ENCODE results near the gene CHCHD10.

Gene CHCHD10

DNA sequence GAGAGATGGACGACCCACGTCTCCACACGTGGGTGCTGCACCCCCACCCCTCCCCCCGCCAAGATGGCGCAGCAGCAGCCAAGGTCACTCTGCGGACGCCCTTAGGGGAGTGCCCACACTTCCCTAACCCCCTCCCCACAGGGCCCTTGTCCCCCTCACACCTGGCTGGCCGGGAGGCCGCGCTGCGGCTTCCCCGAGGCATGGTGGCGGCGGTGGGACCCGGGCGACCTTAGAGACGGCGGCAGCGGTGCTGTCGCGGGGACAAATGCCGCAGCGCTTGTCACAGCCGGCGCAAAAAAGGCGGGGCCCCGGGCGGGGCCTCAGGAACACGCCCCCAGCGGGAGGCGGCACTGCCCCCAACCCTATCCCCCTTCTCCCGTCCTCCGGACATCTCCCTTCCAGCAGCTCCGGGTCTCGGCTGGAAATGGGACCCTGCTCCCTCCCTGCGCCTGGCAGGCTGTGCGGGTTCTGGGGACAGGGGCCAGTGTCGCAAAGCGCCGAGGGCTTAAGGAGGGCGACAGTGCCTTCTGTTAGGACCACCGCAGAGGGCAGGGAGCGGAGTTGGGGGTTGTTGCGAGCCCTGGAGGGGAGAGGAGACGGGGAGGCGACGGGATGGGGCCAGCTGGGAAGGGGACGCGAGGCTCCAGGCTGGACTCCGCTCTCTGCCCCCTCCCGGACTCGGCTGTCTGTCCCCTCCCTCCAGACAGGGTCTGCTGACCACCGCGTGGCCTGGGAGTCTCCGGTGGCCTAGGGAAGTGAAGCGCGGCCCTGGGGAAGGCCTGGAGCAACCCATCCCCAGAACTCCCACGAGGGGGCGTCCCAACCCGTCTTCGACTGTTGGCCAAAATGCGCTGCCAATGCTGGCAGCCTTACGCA is at the start of gene CHCHD10:
CHCHD10 (minus strand) TSS at position 300 of the 876 bp plus-strand sequence; CDS start at position 202, 98 bp downstream.
- DNase-seq, result no peak

DNA sequence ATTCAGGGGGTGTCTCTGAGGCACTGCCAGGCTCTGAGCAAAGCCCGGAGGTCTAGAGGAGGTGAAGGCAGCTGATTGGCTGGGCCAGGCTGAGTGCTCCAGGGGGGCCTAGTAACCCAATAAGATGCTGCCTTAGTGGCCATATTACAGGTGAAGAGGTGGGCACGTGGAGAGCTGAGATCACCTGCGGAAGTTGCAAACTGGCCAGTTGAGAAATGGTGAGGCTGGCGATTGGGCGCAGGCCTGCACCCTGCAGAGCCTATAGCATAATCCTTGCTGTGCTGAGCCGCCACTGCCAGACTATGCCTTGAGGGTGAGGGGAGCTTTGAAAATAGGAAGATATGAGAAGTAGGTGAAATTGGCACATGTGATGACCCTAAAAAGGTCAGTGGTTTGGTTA is 49.4 kb upstream of the CHCHD10 start:
- DNase-seq, result no peak

DNA sequence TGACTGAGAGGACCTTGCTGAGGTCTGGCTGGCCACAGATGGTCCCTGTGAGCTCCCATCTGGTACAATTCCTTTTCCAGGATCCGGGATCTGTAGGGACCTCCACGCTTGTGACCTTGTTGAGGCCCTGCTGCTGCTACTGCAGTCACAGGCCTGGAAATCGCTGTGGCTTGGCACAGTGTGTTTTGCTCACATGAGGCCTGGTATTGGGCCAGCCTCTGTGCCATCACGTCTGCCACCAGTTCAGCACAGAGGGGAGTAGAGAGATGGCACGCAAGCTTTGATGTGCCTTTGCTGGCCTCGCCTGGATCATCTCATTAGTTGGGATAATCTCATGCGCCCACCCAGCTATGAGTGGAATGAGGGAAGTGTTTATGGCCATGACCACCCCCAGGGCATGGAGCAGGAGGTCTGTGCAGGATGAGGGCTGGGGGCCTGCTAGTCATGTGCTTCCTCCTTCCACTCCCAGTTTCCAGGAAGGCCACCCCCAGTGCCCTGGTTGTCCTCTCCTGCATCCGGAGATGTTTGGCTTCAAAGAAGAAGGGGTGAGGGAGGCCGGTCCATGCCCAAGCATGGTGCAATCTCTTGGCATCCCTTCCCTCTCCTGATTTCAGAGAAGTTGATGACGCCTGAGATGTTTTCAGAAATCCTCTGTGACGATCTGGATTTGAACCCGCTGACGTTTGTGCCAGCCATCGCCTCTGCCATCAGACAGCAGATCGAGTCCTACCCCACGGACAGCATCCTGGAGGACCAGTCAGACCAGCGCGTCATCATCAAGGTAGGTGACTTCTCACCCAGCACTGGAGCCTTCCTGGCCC is 48.6 kb upstream of the CHCHD10 start:
- no peak for DNase-seq

DNA sequence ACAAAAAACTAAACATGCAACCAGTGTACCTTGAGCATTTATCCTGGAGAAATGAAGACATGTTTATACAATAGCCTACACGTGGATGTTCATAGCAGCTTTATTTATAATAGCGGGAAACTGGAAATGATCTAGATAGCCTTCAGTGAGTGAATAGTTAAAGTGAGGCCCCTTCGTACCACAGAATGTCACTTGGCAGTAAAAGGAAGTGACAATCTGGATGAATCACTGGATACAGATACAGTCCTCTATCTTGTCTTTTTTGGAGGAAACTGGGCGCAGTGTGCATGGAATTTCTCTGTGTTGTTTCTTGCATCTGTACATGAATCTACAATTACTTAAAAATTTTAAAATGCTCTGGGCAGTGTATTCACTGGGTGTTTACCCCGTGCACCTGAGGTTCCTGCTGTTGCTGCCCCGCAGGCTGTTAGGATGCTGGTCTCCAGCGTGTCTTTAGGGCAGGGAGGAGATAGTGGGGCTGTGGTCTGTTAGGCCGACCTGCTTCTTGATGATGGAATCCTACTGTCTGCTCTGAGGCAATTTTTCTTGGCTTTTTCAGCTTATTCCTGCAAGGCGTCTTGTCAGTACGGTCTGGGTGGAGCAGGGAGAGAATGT is 47.9 kb upstream of the CHCHD10 start:
- no peak for DNase-seq

DNA sequence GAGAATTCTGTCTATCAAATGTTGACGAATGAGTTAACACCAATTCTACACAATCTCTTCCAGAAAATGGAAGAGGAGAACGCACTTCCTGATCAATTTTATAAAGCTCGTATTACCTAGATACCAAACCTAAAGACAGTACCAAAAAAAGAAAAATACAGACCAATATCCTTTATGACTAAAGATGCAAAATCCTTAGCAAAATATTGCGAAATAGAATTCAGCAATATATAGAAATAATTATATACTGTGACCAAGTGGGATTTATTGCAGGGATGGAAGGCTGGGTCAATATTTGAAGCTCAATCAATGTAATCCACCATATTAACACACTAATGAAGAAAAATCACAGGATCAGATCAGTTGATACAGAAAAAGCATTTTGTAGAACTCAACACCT is 44.6 kb upstream of the CHCHD10 start:
- no peak for DNase-seq

DNA sequence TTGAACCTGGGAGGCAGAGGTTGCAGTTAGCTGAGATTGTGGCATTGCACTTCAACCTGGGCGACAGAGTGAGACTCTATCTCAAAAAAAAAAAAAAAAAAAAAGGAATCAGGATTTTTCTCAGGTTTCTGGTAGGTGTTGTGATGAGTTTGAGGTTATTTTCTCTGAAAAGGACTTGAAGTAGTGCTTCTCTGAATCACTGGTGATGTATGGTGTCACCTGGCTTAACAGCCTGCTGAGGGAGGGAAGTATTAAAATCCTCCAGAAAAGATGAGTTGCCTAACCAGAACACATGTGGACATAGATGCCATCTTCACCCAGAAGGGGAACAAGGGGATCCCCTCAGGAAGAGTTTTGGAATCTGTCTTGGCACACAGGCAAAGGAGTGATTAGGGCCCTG is 39.1 kb upstream of the CHCHD10 start:
- DNase-seq, result no peak

DNA sequence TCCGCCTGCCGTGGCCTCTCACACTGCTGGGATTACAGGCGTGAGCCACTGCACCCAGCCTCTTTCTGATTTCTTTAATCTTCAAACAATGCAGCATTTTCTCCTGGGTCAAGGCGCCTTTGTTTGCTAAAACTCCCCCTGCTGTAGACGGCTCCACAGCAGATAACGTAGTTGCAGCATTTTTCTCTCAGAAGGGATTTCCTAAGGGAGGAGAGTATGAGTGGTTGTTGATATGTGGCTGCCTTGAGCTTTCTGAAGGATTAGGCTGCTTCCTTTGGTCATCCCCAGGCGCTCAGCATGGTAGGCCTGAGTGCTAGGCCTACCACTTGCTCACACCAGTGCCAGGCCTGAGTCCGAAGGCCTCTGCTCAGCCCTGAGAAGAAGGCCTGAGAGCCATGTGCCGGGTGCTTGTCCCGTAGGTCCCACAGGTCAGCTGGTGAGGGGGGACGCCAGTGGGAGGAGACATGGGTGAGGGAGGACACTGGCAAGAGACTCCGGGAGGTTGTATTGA is 37.1 kb upstream of the CHCHD10 start:
- DNase-seq, result no peak

DNA sequence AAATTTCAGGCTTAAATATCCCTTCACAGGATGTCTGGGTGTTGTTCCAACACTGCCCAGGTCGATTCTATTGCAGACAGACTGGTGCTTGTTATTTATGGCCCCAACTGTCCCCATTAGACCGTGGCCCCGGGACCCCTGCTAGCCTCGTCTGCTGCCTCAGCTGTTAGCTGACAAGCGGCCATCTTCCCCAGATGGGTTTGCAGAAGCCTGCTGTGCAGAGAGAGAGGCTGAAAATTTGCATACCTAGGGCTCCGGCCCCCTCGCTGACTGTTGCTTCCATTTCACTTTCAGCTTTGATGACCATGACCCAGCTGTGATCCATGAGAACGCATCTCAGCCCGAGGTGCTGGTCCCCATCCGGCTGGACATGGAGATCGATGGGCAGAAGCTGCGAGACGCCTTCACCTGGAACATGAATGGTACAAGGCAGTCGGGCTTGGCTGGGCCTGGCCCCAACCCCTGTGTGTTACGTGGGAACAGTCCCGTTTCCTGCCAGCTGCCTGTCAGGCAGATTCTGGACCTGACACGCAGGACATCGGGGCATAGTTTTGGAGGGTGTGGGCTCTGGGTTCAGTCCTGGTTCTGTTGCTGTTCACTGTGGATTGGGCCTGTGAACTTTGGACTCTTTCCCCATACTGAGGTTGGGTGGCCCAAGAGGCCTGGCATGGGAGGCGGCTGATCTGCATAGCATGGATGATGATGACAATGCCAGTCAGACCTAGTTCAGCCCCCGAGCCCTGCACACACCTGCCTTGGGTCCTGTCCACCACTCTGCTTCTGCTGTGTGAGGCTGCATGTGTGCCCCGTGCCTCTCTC is 35.4 kb upstream of the CHCHD10 start:
- no peak for DNase-seq

DNA sequence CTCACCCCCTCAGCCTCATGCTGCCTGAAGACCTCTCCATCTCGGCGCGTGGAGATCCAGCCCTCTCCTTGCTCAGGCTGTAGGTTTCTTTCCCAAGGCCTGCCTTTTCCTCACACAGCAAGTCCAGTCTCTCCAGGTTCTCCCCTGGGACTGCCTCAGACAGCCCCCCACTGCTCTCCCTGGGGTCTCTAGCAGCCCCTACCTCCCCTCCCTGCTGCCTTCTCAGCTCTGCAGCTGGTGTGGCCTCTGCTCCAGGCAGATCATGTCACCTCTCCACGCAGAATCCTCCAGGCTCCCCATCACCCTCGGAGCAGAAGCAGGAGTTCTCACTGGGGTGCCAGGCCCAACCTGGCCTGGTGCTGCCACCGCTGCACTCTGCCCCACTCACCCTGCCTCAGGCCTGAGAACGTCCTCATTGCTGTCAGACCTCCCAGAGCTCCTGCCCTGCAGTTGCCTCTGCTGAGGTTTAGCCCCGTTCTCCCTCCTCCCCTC is 34.2 kb upstream of the CHCHD10 start:
- no peak for DNase-seq

DNA sequence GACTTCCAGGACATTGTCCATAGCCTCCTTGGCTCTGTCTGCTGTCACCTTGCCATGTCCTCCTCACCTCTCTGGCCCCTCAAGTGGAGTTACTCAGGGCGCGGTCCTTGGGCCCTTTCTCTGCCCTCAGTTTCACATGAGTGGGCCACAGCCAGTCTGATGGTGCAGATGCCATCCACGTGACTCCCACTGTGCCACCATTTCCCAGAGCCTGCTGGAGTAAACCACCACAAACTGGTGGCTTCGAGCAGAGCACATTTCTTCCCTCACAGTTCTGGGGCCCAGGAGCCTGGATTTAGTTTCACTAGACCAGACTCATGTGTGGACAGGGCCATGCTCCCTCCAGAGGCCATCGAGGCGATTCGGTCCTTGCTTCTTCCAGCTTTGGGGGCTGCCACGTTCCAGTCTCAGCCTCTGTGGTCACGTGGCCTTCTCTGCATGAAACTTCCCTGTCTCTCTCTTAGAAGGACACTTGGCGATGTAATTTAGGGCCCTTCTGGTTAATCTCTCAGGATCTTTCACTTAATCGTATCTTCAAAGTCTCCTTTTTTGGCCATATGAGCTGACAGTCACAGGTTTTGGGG is 33.6 kb upstream of the CHCHD10 start:
- DNase-seq, result no peak

DNA sequence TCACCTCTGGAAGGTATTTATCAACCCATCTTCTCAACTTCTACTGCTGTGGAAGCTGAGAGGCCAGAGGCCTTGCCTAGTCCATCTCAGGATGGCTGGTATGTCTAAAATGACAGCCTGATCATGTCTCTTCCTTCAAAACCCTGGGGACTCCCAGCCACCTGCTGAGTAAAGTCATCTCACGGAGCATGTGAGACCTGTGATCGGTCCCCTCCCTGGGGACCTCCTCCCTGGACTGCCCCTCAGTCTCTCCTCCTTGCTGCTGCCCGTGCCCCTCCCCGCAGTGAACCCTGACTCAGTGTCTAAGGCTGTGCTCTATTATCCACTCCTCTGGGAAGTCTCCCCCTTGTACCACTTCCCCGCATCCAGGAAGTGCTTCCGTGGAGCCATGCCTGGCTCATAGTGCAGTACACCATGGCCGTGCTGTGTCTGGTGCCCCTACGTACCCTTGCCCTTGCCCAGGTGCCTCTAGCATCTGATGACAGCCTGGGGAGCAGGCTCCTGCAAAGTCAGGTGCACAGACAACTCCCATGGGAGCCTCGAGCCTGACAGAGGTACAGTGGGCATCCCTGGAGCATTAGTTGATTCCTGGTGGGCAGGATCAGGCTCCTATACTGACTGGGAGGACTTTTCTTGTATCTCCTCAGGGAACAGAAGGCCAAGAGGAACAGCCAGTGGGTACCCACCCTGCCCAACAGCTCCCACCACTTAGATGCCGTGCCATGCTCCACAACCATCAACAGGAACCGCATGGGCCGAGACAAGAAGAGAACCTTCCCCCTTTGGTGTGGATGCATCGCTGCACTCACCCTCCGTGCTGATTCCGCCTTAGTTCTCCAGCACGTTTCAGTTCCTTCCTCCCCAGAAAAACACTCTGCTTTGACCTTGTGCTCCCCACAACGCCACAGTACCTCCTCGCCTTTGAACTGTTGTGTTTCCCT is 32.8 kb upstream of the CHCHD10 start:
- no peak for DNase-seq

DNA sequence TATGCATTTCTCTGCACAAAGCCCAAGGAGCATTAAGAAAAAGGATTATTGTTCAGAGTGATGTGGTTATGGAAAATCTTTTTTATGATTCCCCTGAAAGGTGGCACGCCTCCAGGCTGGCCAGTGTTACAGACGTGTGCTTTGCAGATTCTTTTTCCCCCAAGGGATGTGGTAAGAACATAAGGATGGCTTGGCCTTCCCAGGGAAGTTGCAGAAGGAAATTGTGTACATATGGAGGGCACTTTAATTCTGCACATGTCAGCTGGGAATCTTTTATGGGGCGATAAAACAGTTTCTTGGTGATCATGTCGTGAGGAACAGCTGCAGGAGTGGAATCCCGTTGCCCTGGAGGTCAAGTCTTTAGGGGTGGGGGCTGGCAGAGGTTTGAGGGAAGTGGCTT is 28.7 kb upstream of the CHCHD10 start:
- DNase-seq, result no peak

DNA sequence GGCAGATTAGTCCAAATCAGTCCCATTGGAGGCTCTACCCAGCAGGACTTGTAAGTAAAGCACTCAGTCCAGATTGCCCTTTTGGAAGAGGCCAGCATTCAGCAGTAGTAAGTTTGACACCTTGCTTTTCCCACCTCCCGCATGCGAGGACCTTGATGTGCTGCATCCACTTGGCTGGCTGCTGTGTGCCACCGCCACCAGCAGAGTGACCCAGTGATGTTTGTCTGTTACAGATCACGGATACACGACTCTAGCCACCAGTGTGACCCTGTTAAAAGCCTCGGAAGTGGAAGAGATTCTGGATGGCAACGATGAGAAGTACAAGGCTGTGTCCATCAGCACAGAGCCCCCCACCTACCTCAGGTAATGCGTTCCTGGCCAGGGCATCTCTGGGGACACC is 25.6 kb upstream of the CHCHD10 start:
- DNase-seq, result no peak

DNA sequence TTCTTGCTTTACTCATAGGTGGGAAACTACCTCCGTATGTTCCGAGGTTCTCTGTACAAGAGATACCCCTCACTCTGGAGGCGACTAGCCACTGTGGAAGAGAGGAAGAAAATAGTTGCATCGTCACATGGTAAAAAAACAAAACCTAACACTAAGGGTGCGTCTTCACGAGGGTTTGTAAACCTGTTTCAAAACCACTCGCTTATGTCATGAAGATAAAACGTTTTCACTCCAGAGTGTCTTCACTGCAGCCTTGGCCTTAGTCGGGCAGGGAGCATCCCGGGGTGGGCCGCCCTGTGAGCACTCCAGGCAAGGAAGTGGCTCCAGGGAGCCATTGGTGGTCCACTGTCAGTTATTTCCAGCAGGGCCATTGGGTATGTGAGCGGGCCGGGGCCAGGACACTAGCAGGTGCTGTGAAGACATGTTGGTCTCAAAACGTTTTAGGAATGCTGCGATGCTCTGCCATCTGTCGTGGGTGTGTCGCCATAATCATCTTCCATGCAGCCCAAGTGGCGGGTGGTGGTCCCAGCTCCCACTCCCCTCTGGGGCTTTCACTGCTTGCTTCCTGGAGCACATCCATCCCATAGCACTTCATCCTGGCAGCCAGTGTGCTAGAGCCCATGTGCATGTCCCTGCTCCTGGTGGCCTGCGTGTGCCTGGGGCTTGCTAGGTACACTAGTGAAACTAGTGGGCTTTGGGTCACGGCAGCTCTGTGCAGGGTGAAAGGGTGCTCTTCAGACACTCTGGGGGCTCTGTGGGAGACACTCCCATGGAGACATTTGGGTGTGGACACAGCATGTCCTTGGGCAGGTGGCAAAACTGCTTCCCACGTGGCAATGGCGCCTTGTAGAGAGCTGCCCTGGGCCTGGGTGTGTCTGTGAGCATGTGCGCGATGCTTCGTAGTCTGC is 24.2 kb upstream of the CHCHD10 start:
- DNase-seq, result no peak

DNA sequence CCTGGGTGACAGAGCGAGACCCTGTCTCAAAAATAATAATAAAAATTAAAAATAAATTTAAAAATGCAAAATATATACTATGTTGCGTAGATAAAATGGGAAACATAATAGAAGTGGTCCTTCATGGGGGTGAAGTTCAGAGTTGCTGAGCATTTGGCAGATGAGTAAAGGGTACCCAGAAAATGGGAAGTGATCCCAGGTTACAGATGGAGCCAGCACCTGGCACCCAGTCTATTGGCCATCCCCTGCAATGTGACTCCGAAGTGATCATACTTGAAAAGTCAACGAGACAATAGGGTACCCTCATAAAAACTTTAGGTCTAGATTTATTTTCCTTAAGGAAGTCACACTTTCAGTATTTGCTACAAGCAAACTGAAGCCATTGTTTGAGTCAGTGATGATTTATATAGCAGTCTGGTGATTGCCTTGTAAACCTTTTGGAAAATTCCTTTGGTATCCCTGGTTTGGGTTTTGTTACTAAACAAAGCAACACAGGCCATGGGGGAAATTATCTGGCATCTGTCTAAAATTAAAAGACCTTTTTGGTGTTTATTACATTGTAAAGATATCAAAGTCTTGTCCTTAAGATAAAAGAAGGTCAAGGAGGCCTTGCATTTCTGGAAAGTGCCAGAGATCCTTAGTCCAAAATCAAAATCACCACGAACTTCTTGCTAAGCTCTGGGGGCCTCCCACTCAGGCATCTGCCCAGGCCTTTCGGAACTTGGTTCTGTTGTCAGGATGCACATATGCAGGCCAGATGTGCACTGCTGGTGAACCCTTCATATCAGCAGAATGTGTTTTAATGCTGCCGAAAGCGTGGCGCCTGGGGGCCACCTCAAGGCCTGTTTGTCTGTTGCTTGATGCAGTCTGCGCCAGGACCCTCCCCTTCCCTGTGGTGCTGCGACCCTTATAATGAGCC is 23.3 kb upstream of the CHCHD10 start:
- no peak for DNase-seq

DNA sequence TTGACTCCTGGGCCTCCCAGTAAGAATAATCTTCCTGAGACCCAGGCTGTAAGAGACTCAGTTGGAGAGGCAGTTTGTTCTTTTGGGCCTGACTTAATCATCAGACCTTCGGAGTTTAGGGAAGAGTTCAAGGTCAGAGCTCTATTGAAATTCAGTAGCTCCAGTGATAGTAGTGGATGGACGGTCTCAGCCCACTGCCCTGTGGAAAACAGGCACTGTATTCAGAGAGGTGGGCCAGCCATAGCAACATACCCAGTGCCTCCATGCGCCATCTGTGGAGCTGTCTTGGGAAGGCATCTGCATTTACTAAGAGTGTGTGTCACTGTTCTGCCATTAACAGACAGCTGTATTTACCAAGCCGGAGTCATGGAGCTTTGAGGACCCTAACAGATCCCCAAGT is 21.9 kb upstream of the CHCHD10 start:
- no peak for DNase-seq

DNA sequence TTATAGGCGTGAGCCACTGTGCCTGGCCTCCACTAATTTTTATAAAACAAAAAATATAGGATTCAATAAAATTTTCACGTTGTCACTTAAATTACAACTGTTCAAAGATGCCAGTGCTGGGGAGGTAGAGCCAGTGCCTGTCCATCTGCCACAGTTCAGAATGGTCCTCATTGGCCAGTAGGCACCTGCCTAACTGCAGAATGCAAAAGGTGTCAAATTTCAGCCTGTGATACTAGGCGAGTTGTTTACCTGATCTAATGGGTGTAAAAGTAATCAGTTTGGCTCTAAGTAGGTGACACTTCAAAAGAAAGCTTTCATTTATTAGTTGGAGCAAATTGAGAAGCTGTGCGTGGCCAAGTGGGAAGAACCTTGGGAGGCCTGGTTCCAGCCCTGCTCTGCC is 21.3 kb upstream of the CHCHD10 start:
- DNase-seq, result no peak

DNA sequence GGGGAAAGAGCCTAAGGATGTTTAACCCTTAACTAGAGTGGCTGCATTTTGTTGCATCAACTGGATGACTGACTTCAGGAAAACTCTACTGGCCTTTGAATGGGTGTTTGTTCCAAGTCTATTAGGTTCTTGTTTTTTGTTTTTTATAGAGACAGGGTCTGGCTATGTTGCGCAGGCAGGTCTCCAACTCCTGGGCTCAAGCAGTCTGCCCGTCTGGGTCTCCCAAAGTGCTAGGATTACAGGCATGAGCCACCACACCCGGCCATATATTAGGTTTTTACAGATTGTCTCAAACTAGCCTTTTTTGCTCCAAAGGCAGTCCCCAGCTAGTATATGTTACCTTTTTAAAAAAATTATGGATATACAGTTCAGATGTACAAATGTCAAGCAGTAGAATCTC is 20.1 kb upstream of the CHCHD10 start:
- no peak for DNase-seq

DNA sequence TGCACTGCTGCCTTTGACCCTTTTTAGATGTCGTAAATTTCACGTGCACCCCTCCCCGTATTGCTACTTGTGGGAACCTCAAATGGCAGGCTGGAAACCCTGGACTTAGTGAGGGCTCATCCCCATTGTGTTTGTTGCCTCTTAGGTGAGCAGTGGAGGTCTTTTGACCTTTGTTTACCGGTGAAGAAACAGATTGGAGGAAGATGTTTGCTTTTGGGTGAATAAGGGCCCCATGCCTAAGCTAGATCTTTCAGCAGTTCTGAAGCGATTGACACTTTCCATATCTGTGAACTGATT is 19.8 kb upstream of the CHCHD10 start:
- no peak for DNase-seq
